Left lung (tissue), 10 donors: Measurements from ENCODE around the gene CTIF. TPM values are rescaled to one million over a fixed set of nuclear protein-coding genes. Genes with fewer than 3 reads are reported as not detected.

Experiments used
- ATAC-seq: fragments of 200-7000 bp; cut with Tn5 transposase; one replicate; pipeline ENCODE4 v1.9.1; 2020; ENCODE audit warnings: moderate library complexity
- DNase-seq, 4 donors: peaks; one replicate each; pipeline ENCODE4 v3.0.0-alpha.2; 2013 to 2020
- H3K27ac ChIP-seq, 2 donors: fragments of 200-600 bp; sonication (generic) in 1 of 2; one replicate each; pipeline versions ENCODE4 v1.5.0 to v1.8.0; 2020 to 2021
- H3K27me3 ChIP-seq, 2 donors: fragments of 200-600 bp; sonication (generic) in 1 of 2; one replicate each; pipeline versions ENCODE4 v1.5.0 to v1.8.0; 2020 to 2021
- H3K36me3 ChIP-seq, 2 donors: fragments of 200-600 bp; sonication (generic) in 1 of 2; one replicate each; pipeline versions ENCODE4 v1.5.0 to v1.8.0; 2020 to 2021
- H3K4me1 ChIP-seq, 2 donors: fragments of 200-600 bp; one replicate each; pipeline ENCODE4 v1.8.0; 2021
- H3K4me3 ChIP-seq, 2 donors: fragments of 200-600 bp; sonication (generic) in 1 of 2; one replicate each; pipeline versions ENCODE4 v1.5.0 to v1.8.0; 2020 to 2021; ENCODE audit warnings: mild to moderate bottlenecking in 1 of 2
- H3K9me3 ChIP-seq, 2 donors: fragments of 200-600 bp; sonication (generic) in 1 of 2; one replicate each; pipeline versions ENCODE4 v1.5.0 to v1.8.0; 2020 to 2021
- CTCF ChIP-seq, 2 donors: fragments of 200-600 bp; sonication (generic) in 1 of 2; IDR thresholded peaks; one replicate each; pipeline versions ENCODE4 v1.5.0 to v1.8.0; 2021; ENCODE audit warnings: antibody characterized with exemption in 2 of 2
- intact Hi-C, 2 donors: fragments of 100-400 bp; cut with DNase I; formaldehyde crosslinking; loops; one replicate each; pipeline versions ENCODE4 v1.11.2 to v1.14.2; 2022
- polyA plus RNA-seq, 6 donors: library from polyadenylated mRNA; unstranded; fragments of 120-200 nt; gene quantifications; one replicate each; pipeline ENCODE4 v1.2.1, GENCODE V29; 2013; ENCODE audit not compliant: insufficient read length in 6 of 6
- total RNA-seq, 2 donors: library from RNA; stranded (reverse); fragmentation: NEBNext Ultra II Directional; extraction: Animal tissue kit (Norgen Biotek cat#: 25700); gene quantifications; one replicate each; pipeline ENCODE4 v1.2.1, GENCODE V29; 2021
- donor health status: DM: no; HTN: yes; CAD: no.
- donor health status: DM: no; HTN: no; CAD: no.

Gene CTIF
- total and polyA plus RNA-seq, 8 donors: 24.9 to 46.1 (median 34.9) TPM

DNA sequence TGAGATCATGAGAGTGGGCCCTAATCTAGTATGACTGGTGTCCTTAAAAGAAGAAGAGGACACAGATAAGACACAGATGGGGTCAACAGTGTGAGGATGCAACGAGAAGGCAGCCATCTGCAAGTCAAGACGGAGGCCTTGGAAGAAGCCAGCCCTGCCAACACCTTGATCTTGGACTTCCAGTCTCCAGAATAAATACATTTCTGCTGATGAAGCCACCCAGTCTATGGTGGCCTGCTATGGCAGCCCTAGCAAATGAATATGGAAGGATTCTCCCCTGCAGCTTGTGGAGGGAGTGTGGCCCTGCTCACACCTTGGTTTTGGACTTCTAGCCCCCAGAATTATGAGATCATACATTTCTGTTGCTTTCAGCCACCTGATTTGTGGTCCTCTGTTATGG, 12.3 kb downstream of the CTIF start:
- DNase-seq (no peak), ATAC-seq (no peak)
- intact Hi-C loops: no loop called here
- H3K27me3 ChIP-seq: no peaks in the 10 kb centered on the region
- no peak for TF ChIP-seq CTCF (IDR thresholded peaks at IDR 0.05)
- H3K4me1 ChIP-seq: peaks cover 3 to 11% of the 10 kb centered on the region in 2 donors
- no peaks in the 10 kb centered on the region for H3K9me3 ChIP-seq
- H3K27ac ChIP-seq: no peak overlapping the region
- no peak overlapping the region for H3K4me3 ChIP-seq
- H3K36me3 ChIP-seq: no peaks in the 10 kb centered on the region

DNA sequence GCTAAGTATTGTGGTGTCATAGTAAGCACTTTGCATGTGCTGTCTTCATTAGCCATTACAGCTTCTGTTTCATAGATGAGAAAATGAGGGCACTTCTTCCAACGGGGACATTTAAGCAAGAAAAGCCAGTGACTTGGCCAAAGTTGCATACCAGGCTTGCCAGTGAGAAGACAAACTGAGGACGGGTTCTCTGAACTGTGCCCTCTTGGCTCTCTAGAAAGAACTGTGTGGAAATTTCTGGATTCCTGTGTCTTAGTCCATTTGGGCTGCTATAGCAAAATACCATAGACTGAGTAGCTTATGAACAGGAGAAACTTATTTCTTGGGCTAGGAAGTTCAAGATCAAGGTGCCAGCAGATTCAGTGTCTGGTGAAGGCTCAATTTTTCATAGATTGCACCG, 13.3 kb downstream of the CTIF start:
- Histone ChIP-seq H3K4me1 (peaks cover 0 to 11% of the 10 kb centered on the region in 2 donors), H3K9me3 (no peaks in the 10 kb centered on the region), H3K27me3 (no peaks in the 10 kb centered on the region), H3K4me3 (no peak overlapping the region), H3K27ac (no peak overlapping the region), H3K36me3 (no peaks in the 10 kb centered on the region)
- no peak for TF ChIP-seq CTCF (IDR thresholded peaks at IDR 0.05)
- intact Hi-C loops: no loop called here
- ATAC-seq (no peak), DNase-seq (no peak)

GRCh38 chr18:48553236-48553635, 14.4 kb downstream of the CTIF start:
- Histone ChIP-seq H3K27me3 (no peaks in the 10 kb centered on the region), H3K4me3 (no peak overlapping the region), H3K27ac (no peak overlapping the region), H3K4me1 (peaks cover 0 to 5% of the 10 kb centered on the region in 2 donors), H3K36me3 (no peaks in the 10 kb centered on the region), H3K9me3 (no peaks in the 10 kb centered on the region)
- no peak for ATAC-seq
- intact Hi-C loops: no loop called here
- no peak for DNase-seq
- TF ChIP-seq CTCF (IDR thresholded peaks at IDR 0.05): no peak

GRCh38 chr18:48554610-48555400, 16.0 kb downstream of the CTIF start:
- no peak overlapping the region for H3K4me3 ChIP-seq
- no peaks in the 10 kb centered on the region for H3K4me1 ChIP-seq
- no peak for TF ChIP-seq CTCF (IDR thresholded peaks at IDR 0.05)
- no peaks in the 10 kb centered on the region for H3K27me3 ChIP-seq
- DNase-seq (no peak), ATAC-seq (no peak)
- intact Hi-C loops: no loop called here
- H3K36me3 ChIP-seq: no peaks in the 10 kb centered on the region
- H3K9me3 ChIP-seq: peaks cover 0 to 8% of the 10 kb centered on the region in 2 donors
- no peak overlapping the region for H3K27ac ChIP-seq

DNA sequence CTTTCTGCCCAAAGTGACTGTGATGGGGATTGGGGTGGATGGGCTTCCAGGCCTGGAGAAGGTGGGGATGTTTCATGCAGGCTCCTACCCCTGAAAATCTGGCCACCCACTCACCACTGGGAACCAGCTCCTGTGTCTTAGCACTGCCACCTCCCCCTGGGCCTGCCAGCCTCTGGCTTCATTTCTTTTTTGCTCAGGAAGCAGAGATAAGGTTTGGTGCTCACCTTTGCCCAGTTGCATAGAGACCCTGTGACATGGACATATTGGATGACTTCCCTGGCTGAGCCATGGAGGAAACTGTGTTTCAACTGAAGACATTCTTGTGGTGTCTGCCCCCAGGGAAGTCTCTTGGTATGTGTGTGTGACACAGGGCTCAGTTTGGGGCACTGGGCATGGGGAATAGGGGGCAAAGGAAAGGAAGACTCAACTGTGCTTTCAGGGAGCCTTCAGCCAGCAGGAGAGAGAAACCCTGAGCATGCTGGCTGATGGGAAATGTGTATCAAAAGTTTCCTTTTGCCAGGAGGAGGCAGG, 16.7 kb downstream of the CTIF start:
- Histone ChIP-seq H3K36me3 (no peaks in the 10 kb centered on the region), H3K9me3 (peaks cover 0 to 9% of the 10 kb centered on the region in 2 donors), H3K4me3 (no peak overlapping the region), H3K4me1 (no peaks in the 10 kb centered on the region), H3K27me3 (no peaks in the 10 kb centered on the region), H3K27ac (no peak overlapping the region)
- ATAC-seq: no peak
- intact Hi-C loops: no loop called here
- no peak for DNase-seq
- TF ChIP-seq CTCF (IDR thresholded peaks at IDR 0.05): no peak
